ENCODE results near the gene DNAH5. TPM values are rescaled to one million over a fixed set of nuclear protein-coding genes. Genes with fewer than 3 reads are reported as not detected.
A peak's percentile ranks its signal among the peaks of the same experiment; 100 is the strongest.

Gene DNAH5
- total RNA-seq, 1 donor from 2014 or later = 0.50 TPM

GRCh38 chr5:13976867-13977830 is 32.7 kb upstream of the DNAH5 start:
- Mint-ChIP-seq H3K27me3 (ENCODE audit: low read depth) (peaks cover 4% of the 10 kb centered on the region), H3K4me3 (ENCODE audit: unreplicated experiment) (no peak overlapping the region), H3K4me1 (ENCODE audit: low read depth) (no peaks in the 10 kb centered on the region), H3K9me3 (ENCODE audit: low read depth) (no peaks in the 10 kb centered on the region), H3K27ac (ENCODE audit: unreplicated experiment) (no peak overlapping the region), H3K36me3 (ENCODE audit: low read depth) (peaks cover 1% of the 10 kb centered on the region)
- no peak for DNase-seq (ENCODE audit: low spot score)
- TF ChIP-seq CTCF (IDR thresholded peaks at IDR 0.05) = peak; percentile 82

- Mint-ChIP-seq H3K27ac (ENCODE audit: unreplicated experiment) (no peak overlapping the region), H3K4me1 (ENCODE audit: low read depth) (no peaks in the 10 kb centered on the region), H3K4me3 (ENCODE audit: unreplicated experiment) (no peak overlapping the region), H3K36me3 (ENCODE audit: low read depth) (peaks cover 1% of the 10 kb centered on the region), H3K9me3 (ENCODE audit: low read depth) (no peaks in the 10 kb centered on the region), H3K27me3 (ENCODE audit: low read depth) (peaks cover 11% of the 10 kb centered on the region)
- no peak for DNase-seq (ENCODE audit: low spot score)
- no peak for TF ChIP-seq CTCF (IDR thresholded peaks at IDR 0.05)
These were observed 31.7 kb upstream of the DNAH5 start for GRCh38 chr5:13976223-13976622.

- Mint-ChIP-seq H3K36me3 (ENCODE audit: low read depth) (peaks cover 5% of the 10 kb centered on the region), H3K27ac (ENCODE audit: unreplicated experiment) (no peak overlapping the region), H3K4me1 (ENCODE audit: low read depth) (no peaks in the 10 kb centered on the region), H3K9me3 (ENCODE audit: low read depth) (peaks cover 7% of the 10 kb centered on the region), H3K4me3 (ENCODE audit: unreplicated experiment) (no peak overlapping the region), H3K27me3 (ENCODE audit: low read depth) (peaks cover 21% of the 10 kb centered on the region)
- no peak for DNase-seq (ENCODE audit: low spot score)
- TF ChIP-seq CTCF (IDR thresholded peaks at IDR 0.05) = no peak
These were observed 30.8 kb upstream of the DNAH5 start for GRCh38 chr5:13975246-13975645.

GRCh38 chr5:13973724-13974123 is 29.2 kb upstream of the DNAH5 start:
- peaks cover 9% of the 10 kb centered on the region for H3K36me3 Mint-ChIP-seq (ENCODE audit: low read depth)
- no peak overlapping the region for H3K27ac Mint-ChIP-seq (ENCODE audit: unreplicated experiment)
- H3K4me3 Mint-ChIP-seq (ENCODE audit: unreplicated experiment) = no peak overlapping the region
- no peak for TF ChIP-seq CTCF (IDR thresholded peaks at IDR 0.05)
- peaks cover 36% of the 10 kb centered on the region for H3K27me3 Mint-ChIP-seq (ENCODE audit: low read depth)
- peaks cover 10% of the 10 kb centered on the region for H3K9me3 Mint-ChIP-seq (ENCODE audit: low read depth)
- no peaks in the 10 kb centered on the region for H3K4me1 Mint-ChIP-seq (ENCODE audit: low read depth)
- DNase-seq (ENCODE audit: low spot score) = no peak

- Mint-ChIP-seq H3K4me3 (ENCODE audit: unreplicated experiment) (no peak overlapping the region), H3K36me3 (ENCODE audit: low read depth) (peaks cover 14% of the 10 kb centered on the region), H3K4me1 (ENCODE audit: low read depth) (no peaks in the 10 kb centered on the region), H3K27me3 (ENCODE audit: low read depth) (peaks cover 50% of the 10 kb centered on the region), H3K27ac (ENCODE audit: unreplicated experiment) (no peak overlapping the region), H3K9me3 (ENCODE audit: low read depth) (peaks cover 23% of the 10 kb centered on the region)
- DNase-seq (ENCODE audit: low spot score) = no peak
- no peak for TF ChIP-seq CTCF (IDR thresholded peaks at IDR 0.05)
These were observed 27.5 kb upstream of the DNAH5 start for GRCh38 chr5:13972029-13972428.

All from chondrocyte (in vitro differentiated cells).